HFFc6 (cell line): ENCODE results near the gene PIR. TPM values are rescaled to one million over a fixed set of nuclear protein-coding genes. Genes with fewer than 3 reads are reported as not detected.

Source experiments
- DNase-seq: peaks from one replicate; pipeline ENCODE4 v3.0.0-alpha.2; 2018
- H3K27ac Mint-ChIP-seq: 2 replicates; pipeline ENCODE4 v1.8.0; 2020; ENCODE audit warnings: mild to moderate bottlenecking, mixed read lengths
- H3K27me3 Mint-ChIP-seq: 2 replicates; pipeline ENCODE4 v1.8.0; 2021; ENCODE audit warnings: mild to moderate bottlenecking, moderate library complexity, mixed read lengths; ENCODE audit not compliant: insufficient read depth
- H3K36me3 Mint-ChIP-seq: 2 replicates; pipeline ENCODE4 v1.8.0; 2021; ENCODE audit warnings: low read depth, mixed read lengths
- H3K4me1 Mint-ChIP-seq: 2 replicates; pipeline ENCODE4 v1.8.0; 2020; ENCODE audit warnings: low read depth, mixed read lengths
- H3K4me3 Mint-ChIP-seq: 2 replicates; pipeline ENCODE4 v1.8.0; 2020; ENCODE audit warnings: mild to moderate bottlenecking, moderate library complexity, mixed read lengths
- H3K9me3 Mint-ChIP-seq: 2 replicates; pipeline ENCODE4 v1.8.0; 2020; ENCODE audit warnings: mild to moderate bottlenecking, mixed read lengths
- total RNA-seq, 6 experiments: library from RNA; stranded (reverse); fragmentation: NEBNext Ultra II Directional; extraction: Animal tissue kit (Norgen Biotek cat#: 25700); gene quantifications; 2 replicates in 1 of 6; 3 replicates in 5 of 6; pipeline ENCODE4 v1.2.3, GENCODE V29; 2021
- TF ChIP-seq, protein P1 (sequence below): fragments of 200-600 bp; sonication (generic); IDR thresholded peaks from 2 replicates; pipeline ENCODE4 v1.5.0; 2021; ENCODE audit warnings: antibody characterized with exemption, mild to moderate bottlenecking

The PIR gene
- total RNA-seq, 6 experiments from 2014 or later = 4.3 to 8.8 (median 6.7) TPM

GRCh38 chrX:15483891-15484290 is 9.2 kb downstream of the PIR start:
- H3K4me1 Mint-ChIP-seq = no peaks in the 10 kb centered on the region
- no peak overlapping the region for H3K4me3 Mint-ChIP-seq
- no peaks in the 10 kb centered on the region for H3K9me3 Mint-ChIP-seq
- H3K27ac Mint-ChIP-seq = no peak overlapping the region
- H3K36me3 Mint-ChIP-seq = no peaks in the 10 kb centered on the region
- no peak for DNase-seq
- H3K27me3 Mint-ChIP-seq = no peaks in the 10 kb centered on the region
- TF ChIP-seq, protein P1, sequence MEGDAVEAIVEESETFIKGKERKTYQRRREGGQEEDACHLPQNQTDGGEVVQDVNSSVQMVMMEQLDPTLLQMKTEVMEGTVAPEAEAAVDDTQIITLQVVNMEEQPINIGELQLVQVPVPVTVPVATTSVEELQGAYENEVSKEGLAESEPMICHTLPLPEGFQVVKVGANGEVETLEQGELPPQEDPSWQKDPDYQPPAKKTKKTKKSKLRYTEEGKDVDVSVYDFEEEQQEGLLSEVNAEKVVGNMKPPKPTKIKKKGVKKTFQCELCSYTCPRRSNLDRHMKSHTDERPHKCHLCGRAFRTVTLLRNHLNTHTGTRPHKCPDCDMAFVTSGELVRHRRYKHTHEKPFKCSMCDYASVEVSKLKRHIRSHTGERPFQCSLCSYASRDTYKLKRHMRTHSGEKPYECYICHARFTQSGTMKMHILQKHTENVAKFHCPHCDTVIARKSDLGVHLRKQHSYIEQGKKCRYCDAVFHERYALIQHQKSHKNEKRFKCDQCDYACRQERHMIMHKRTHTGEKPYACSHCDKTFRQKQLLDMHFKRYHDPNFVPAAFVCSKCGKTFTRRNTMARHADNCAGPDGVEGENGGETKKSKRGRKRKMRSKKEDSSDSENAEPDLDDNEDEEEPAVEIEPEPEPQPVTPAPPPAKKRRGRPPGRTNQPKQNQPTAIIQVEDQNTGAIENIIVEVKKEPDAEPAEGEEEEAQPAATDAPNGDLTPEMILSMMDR = no peak

GRCh38 chrX:15475486-15475885 is 17.6 kb downstream of the PIR start:
- H3K4me3 Mint-ChIP-seq = no peak overlapping the region
- no peak overlapping the region for H3K27ac Mint-ChIP-seq
- no peaks in the 10 kb centered on the region for H3K27me3 Mint-ChIP-seq
- no peaks in the 10 kb centered on the region for H3K9me3 Mint-ChIP-seq
- TF ChIP-seq, protein P1 = no peak
- peaks cover 9% of the 10 kb centered on the region; the same call in 1 of the 2 replicates for H3K4me1 Mint-ChIP-seq
- H3K36me3 Mint-ChIP-seq = no peaks in the 10 kb centered on the region
- DNase-seq = no peak

- Mint-ChIP-seq H3K27me3 (no peaks in the 10 kb centered on the region), H3K9me3 (no peaks in the 10 kb centered on the region), H3K4me1 (peaks cover 9% of the 10 kb centered on the region; the same call in 1 of the 2 replicates), H3K4me3 (no peak overlapping the region), H3K27ac (no peak overlapping the region), H3K36me3 (no peaks in the 10 kb centered on the region)
- DNase-seq = no peak
- TF ChIP-seq, protein P1 = no peak
Measured at GRCh38 chrX:15475021-15475420, 18.1 kb downstream of the PIR start.

- TF ChIP-seq, protein P1 = no peak
Measured at GRCh38 chrX:15474028-15474427, 19.1 kb downstream of the PIR start.

GRCh38 chrX:15472531-15472930 is 20.6 kb downstream of the PIR start:
- H3K27me3 Mint-ChIP-seq = no peaks in the 10 kb centered on the region
- H3K36me3 Mint-ChIP-seq = no peaks in the 10 kb centered on the region
- H3K4me3 Mint-ChIP-seq = no peak overlapping the region
- no peaks in the 10 kb centered on the region for H3K9me3 Mint-ChIP-seq
- no peak for DNase-seq
- TF ChIP-seq, protein P1 = no peak
- H3K4me1 Mint-ChIP-seq = peaks cover 14% of the 10 kb centered on the region
- H3K27ac Mint-ChIP-seq = no peak overlapping the region

More at GRCh38 chrX:15474028-15474427, 19.1 kb downstream of the PIR start:
- H3K27me3 Mint-ChIP-seq = no peaks in the 10 kb centered on the region
- peaks cover 9% of the 10 kb centered on the region; the same call in 1 of the 2 replicates for H3K4me1 Mint-ChIP-seq
- H3K27ac Mint-ChIP-seq = no peak overlapping the region
- H3K4me3 Mint-ChIP-seq = no peak overlapping the region
- no peak for DNase-seq
- no peaks in the 10 kb centered on the region for H3K9me3 Mint-ChIP-seq
- H3K36me3 Mint-ChIP-seq = no peaks in the 10 kb centered on the region

- Mint-ChIP-seq H3K4me3 (no peak overlapping the region), H3K36me3 (no peaks in the 10 kb centered on the region), H3K4me1 (peaks cover 14% of the 10 kb centered on the region), H3K27ac (no peak overlapping the region), H3K27me3 (no peaks in the 10 kb centered on the region), H3K9me3 (no peaks in the 10 kb centered on the region)
- peak; percentile 50 for DNase-seq
- TF ChIP-seq, protein P1 = peak; percentile 81
Measured at GRCh38 chrX:15471028-15471427, 22.1 kb downstream of the PIR start.
